Spleen (tissue), 11 donors: ENCODE data around the gene KRT77. TPM values are rescaled to one million over a fixed set of nuclear protein-coding genes. Genes with fewer than 3 reads are reported as not detected.

Experiments
- DNase-seq: peaks from one replicate; pipeline ENCODE4 v3.0.0-alpha.2; 2020
- H3K27ac ChIP-seq, 8 donors: fragments of 200-600 bp; sonication (generic) in 7 of 8; 1 replicate in 4 of 8; 2 replicates in 4 of 8; pipeline versions ENCODE4 v1.5.0 to v1.8.0; 2016 to 2021; ENCODE audit warnings: inconsistent platforms in 4 of 8, mild to moderate bottlenecking in 4 of 8, moderate library complexity in 1 of 8
- H3K27me3 ChIP-seq, 7 donors: fragments of 200-600 bp; sonication (generic) in 6 of 7; replicated peaks in 1 of 7; 1 replicate in 4 of 7; 2 replicates in 3 of 7; pipeline versions ENCODE4 v1.5.0 to v1.8.0; 2016 to 2021; ENCODE audit warnings: inconsistent platforms in 3 of 7, mild to moderate bottlenecking in 1 of 7
- H3K36me3 ChIP-seq, 6 donors: fragments of 200-600 bp; sonication (generic) in 5 of 6; 1 replicate in 4 of 6; 2 replicates in 2 of 6; pipeline versions ENCODE4 v1.5.0 to v1.8.0; 2016 to 2021; ENCODE audit warnings: inconsistent platforms in 2 of 6
- H3K4me1 ChIP-seq, 6 donors: fragments of 200-600 bp; sonication (generic) in 5 of 6; 1 replicate in 3 of 6; 2 replicates in 3 of 6; pipeline versions ENCODE4 v1.5.0 to v1.8.0; 2016 to 2021; ENCODE audit warnings: inconsistent platforms in 3 of 6
- H3K4me3 ChIP-seq, 8 donors: fragments of 200-600 bp; sonication (generic) in 7 of 8; 1 replicate in 4 of 8; 2 replicates in 4 of 8; pipeline versions ENCODE4 v1.5.0 to v1.8.0; 2016 to 2021; ENCODE audit warnings: inconsistent platforms in 4 of 8, mild to moderate bottlenecking in 4 of 8, moderate library complexity in 2 of 8
- H3K9me3 ChIP-seq, 8 donors: fragments of 200-600 bp; sonication (generic) in 7 of 8; 1 replicate in 4 of 8; 2 replicates in 4 of 8; pipeline versions ENCODE4 v1.5.0 to v1.8.0; 2016 to 2021; ENCODE audit warnings: inconsistent platforms in 4 of 8
- POLR2A ChIP-seq, 3 donors: fragments of 450-650 bp; IDR thresholded peaks; one replicate each; pipeline ENCODE4 v1.5.1; 2017; ENCODE audit warnings: antibody characterized with exemption in 3 of 3, mild to moderate bottlenecking in 1 of 3
- POLR2AphosphoS5 ChIP-seq, 3 donors: sonication (generic); formaldehyde crosslinking; IDR thresholded peaks; one replicate each; pipeline ENCODE4 v1.5.1; 2017; ENCODE audit warnings: antibody characterized with exemption in 3 of 3
- WGBS, 5 donors: extraction: QIAGEN DNeasy Blood & Tissue Kit in 3 of 5; methylation state at CpG; one replicate each; pipeline versions ENCODE4 v1.1.5 to v1.1.7; 2013 to 2018; 5-methylcytosine and 5-hydroxymethylcytosine counted together
- intact Hi-C: fragments of 100-400 bp; cut with DNase I; formaldehyde crosslinking; loops from one replicate; pipeline ENCODE4 v1.15.0; 2023; ENCODE audit warnings: low total_unique reads
- polyA plus RNA-seq, 3 donors: library from polyadenylated mRNA; stranded (reverse); fragments of 200-250 nt; gene quantifications; one replicate each; pipeline ENCODE4 v1.2.1, GENCODE V29; 2013
- total RNA-seq, 7 donors: library from RNA; depleted of rRNA in 3 of 7; stranded (reverse); fragments of >200 nt in 3 of 7; fragmentation: NEBNext Ultra II Directional in 4 of 7; extraction: Animal tissue kit (Norgen Biotek cat#: 25700) in 4 of 7; gene quantifications; one replicate each; pipeline versions ENCODE4 v1.1.0 to v1.2.1, GENCODE V29; 2016 to 2021
- TF ChIP-seq, protein P1 (sequence below), 11 experiments: fragments of 200-600 bp in 7 of 11; fragments of 450-650 bp in 4 of 11; sonication (generic) in 4 of 11; IDR thresholded peaks in 8 of 11; conservative IDR thresholded peaks in 3 of 11; 1 replicate in 7 of 11; 2 replicates in 4 of 11; pipeline versions ENCODE4 v1.4.0 to v1.8.0; 2016 to 2021; ENCODE audit warnings: antibody characterized with exemption in 11 of 11, inconsistent platforms in 4 of 11, mild to moderate bottlenecking in 1 of 11
- donor health status: healthy with polysubstance abuse.
- donor health status: DM: no; HTN: no; CAD: no; lungs with moderate emphysema.
- donor health status: DM: no; HTN: no; CAD: no.
- donor health status: Bipolar disorder and iron deficiency.
- donor health status: healthy.
- donor health status: DM: no; HTN: no; CAD: no.
- donor health status: DM: yes; HTN: yes; CAD: no.

KRT77 gene
- total and polyA plus RNA-seq, 10 donors: 0.03 TPM; not detected in 9

DNA sequence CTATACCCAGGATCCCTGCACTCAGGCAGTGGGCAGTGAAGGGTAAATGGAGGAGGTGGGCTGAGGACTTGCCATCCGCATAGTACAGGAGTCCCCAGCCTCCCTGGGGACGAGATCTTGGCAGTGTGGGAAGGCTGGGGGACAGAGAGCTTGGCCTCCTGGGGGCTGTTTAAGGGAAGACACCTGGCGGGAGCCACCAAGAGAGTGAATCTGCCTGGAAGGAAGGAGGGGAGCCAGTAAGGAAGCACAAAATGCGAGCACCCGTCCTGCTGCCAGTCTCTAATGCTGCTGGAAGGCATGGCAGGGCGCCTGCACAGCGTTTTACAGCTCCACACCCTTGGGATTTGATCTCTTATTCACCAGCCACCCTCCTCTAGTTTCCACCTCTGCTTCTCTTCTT, 43.9 kb downstream of the KRT77 start:
- DNase-seq: peak; percentile 48
- Histone ChIP-seq H3K4me3 (no peak overlapping the region), H3K36me3 (no peaks in the 10 kb centered on the region), H3K9me3 (no peaks in the 10 kb centered on the region), H3K27ac (no peak overlapping the region), H3K4me1 (no peaks in the 10 kb centered on the region), H3K27me3 (peaks cover 0 to 25% (median 0%) of the 10 kb centered on the region in 7 donors)
- intact Hi-C loops: no loop called here
- TF ChIP-seq POLR2AphosphoS5 (IDR thresholded peaks at IDR 0.05): no peak
- WGBS, 5 donors: 62 to 80% (median 68%) methylated on average over 6 to 7 of the region's 7 CpGs

DNA sequence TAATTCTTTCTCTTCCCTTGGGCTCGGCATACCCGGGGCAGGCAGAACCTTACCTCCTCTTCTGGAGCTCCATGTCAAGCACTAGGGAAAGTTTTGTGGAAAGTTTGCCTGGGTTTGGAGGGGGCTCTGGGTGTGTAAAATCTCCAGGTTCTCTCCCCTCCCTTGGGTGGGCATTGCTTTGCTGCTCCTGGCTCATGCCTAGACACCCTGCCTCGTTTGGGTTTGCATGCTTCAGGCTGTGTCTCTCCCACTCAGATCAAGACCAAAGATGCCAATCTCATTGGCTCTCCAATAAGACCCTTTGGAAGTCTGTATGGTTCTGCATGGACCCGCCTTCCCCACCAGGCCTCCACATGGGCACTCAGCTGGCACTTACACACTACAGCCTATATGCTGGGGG, 45.1 kb downstream of the KRT77 start:
- intact Hi-C loops: no loop called here
- peak; percentile 65 for DNase-seq
- 77 to 85% (median 79%) methylated on average over 4 of the region's 4 CpGs for WGBS, 5 donors
- TF ChIP-seq POLR2AphosphoS5 (IDR thresholded peaks at IDR 0.05) (no peak), POLR2A (IDR thresholded peaks at IDR 0.05) (no peak)
- TF ChIP-seq, protein P1, sequence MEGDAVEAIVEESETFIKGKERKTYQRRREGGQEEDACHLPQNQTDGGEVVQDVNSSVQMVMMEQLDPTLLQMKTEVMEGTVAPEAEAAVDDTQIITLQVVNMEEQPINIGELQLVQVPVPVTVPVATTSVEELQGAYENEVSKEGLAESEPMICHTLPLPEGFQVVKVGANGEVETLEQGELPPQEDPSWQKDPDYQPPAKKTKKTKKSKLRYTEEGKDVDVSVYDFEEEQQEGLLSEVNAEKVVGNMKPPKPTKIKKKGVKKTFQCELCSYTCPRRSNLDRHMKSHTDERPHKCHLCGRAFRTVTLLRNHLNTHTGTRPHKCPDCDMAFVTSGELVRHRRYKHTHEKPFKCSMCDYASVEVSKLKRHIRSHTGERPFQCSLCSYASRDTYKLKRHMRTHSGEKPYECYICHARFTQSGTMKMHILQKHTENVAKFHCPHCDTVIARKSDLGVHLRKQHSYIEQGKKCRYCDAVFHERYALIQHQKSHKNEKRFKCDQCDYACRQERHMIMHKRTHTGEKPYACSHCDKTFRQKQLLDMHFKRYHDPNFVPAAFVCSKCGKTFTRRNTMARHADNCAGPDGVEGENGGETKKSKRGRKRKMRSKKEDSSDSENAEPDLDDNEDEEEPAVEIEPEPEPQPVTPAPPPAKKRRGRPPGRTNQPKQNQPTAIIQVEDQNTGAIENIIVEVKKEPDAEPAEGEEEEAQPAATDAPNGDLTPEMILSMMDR (IDR thresholded peaks at IDR 0.05 in 8 of 11, conservative IDR thresholded peaks at IDR 0.05 in 3 of 11): no peak
- H3K27ac ChIP-seq: no peak overlapping the region
- peaks cover 0 to 15% (median 0%) of the 10 kb centered on the region in 7 donors for H3K27me3 ChIP-seq
- H3K9me3 ChIP-seq: no peaks in the 10 kb centered on the region
- no peaks in the 10 kb centered on the region for H3K36me3 ChIP-seq
- no peaks in the 10 kb centered on the region for H3K4me1 ChIP-seq
- H3K4me3 ChIP-seq: no peak overlapping the region

DNA sequence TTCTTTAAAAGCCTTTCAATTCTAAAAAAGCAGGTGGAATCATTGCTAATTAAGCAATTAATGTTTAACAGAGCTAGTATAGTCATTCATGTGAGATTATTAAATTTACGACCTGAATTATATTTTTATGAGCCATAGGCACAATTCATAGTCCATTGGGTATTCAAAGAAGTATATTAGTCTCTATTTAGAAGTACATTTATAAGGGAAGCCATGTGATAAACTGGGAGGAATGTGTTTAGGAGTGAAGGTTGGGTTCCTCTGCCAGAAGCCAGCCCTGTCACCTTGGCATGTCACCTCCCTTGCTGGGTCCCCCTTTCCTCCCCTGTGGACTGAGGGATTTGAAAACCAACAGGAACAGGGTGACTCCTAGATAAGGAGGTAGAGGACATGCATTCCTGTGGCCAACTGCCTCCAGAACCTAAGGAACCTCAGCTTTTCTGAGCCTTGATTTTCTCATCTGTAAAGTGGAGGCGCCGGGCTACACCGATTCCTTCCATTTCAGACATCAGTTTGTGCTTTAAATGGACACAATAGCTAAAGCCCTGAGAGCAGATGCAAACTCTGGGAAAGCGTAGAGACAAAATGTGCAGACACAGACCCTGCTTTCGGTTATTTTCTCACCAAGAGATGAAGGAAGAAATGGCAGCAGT, 45.9 kb downstream of the KRT77 start:
- peaks cover 0 to 1% (median 0%) of the 10 kb centered on the region in 8 donors for H3K9me3 ChIP-seq
- H3K27me3 ChIP-seq: peaks cover 0 to 8% (median 0%) of the 10 kb centered on the region in 7 donors
- DNase-seq: no peak
- no peak overlapping the region for H3K27ac ChIP-seq
- TF ChIP-seq POLR2AphosphoS5 (IDR thresholded peaks at IDR 0.05): no peak
- TF ChIP-seq POLR2A (IDR thresholded peaks at IDR 0.05): no peak
- TF ChIP-seq, protein P1 (IDR thresholded peaks at IDR 0.05 in 8 of 11, conservative IDR thresholded peaks at IDR 0.05 in 3 of 11): no peak
- no peak overlapping the region for H3K4me3 ChIP-seq
- H3K36me3 ChIP-seq: no peaks in the 10 kb centered on the region
- WGBS, 5 donors: 78 to 91% (median 83%) methylated on average over 6 of the region's 6 CpGs
- no peaks in the 10 kb centered on the region for H3K4me1 ChIP-seq
- intact Hi-C loops: no loop called here

DNA sequence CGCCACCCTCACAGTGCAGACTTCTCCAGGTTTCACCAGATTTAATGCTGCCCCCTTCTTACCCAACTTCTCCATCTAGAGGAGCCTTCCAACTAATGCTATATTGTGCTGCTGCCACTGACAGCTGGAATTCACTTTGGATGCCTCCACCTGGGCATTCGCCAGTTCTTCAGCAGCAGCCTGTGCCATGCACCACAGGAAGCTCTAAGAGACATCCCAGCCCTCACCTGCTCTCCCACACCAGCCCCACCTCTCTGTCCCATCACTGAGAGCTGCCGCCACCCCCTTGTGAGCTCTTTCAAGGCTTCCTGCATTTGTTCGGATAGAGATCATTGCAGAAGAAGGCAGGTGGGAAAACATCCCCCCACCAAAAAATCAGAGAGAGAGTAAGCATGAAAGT, 46.7 kb downstream of the KRT77 start:
- no peak overlapping the region for H3K27ac ChIP-seq
- no peak overlapping the region for H3K4me3 ChIP-seq
- 83 to 91% (median 84%) methylated on average over 4 of the region's 4 CpGs for WGBS, 5 donors
- no peaks in the 10 kb centered on the region for H3K36me3 ChIP-seq
- H3K27me3 ChIP-seq: peaks cover 0 to 5% (median 0%) of the 10 kb centered on the region in 7 donors
- H3K9me3 ChIP-seq: peaks cover 0 to 8% (median 0%) of the 10 kb centered on the region in 8 donors
- no peak for DNase-seq
- no peak for TF ChIP-seq POLR2AphosphoS5 (IDR thresholded peaks at IDR 0.05)
- TF ChIP-seq, protein P1 (IDR thresholded peaks at IDR 0.05 in 8 of 11, conservative IDR thresholded peaks at IDR 0.05 in 3 of 11): no peak
- TF ChIP-seq POLR2A (IDR thresholded peaks at IDR 0.05): no peak
- no peaks in the 10 kb centered on the region for H3K4me1 ChIP-seq
- intact Hi-C loops: no loop called here
